ENCODE data around the gene KIAA1755. TPM values are rescaled to one million over a fixed set of nuclear protein-coding genes. Genes with fewer than 3 reads are reported as not detected.

KIAA1755 gene
- polyA plus RNA-seq, 12 donors = 7.1 to 15.1 (median 9.4) TPM; not detected in 1

- no peak for DNase-seq
These were observed 17.5 kb downstream of the KIAA1755 start for GRCh38 chr20:38242848-38243708.

GRCh38 chr20:38241201-38241600 is 19.3 kb downstream of the KIAA1755 start:
- DNase-seq = no peak

GRCh38 chr20:38239441-38239840 is 21.1 kb downstream of the KIAA1755 start:
- no peak for DNase-seq

- DNase-seq = no peak
These were observed 21.7 kb downstream of the KIAA1755 start for GRCh38 chr20:38238829-38239228.

- DNase-seq = no peak
These were observed 23.2 kb downstream of the KIAA1755 start for GRCh38 chr20:38237381-38237780.

GRCh38 chr20:38231531-38232121 is 28.9 kb downstream of the KIAA1755 start:
- no peak for DNase-seq

GRCh38 chr20:38230957-38231526 is 29.5 kb downstream of the KIAA1755 start:
- no peak for DNase-seq

- DNase-seq = no peak
These were observed 30.3 kb downstream of the KIAA1755 start for GRCh38 chr20:38230253-38230551.

GRCh38 chr20:38229376-38230252 is 30.9 kb downstream of the KIAA1755 start:
- DNase-seq = no peak

- no peak for DNase-seq
These were observed 32.1 kb downstream of the KIAA1755 start for GRCh38 chr20:38228436-38228835.

GRCh38 chr20:38227420-38228360 is 32.8 kb downstream of the KIAA1755 start:
- no peak for DNase-seq

- DNase-seq = no peak
These were observed 34.0 kb downstream of the KIAA1755 start for GRCh38 chr20:38226553-38226952.

GRCh38 chr20:38225900-38226263 is 34.7 kb downstream of the KIAA1755 start:
- DNase-seq = no peak

- no peak for DNase-seq
These were observed 35.2 kb downstream of the KIAA1755 start for GRCh38 chr20:38225240-38225899.

GRCh38 chr20:38224531-38224930 is 36.0 kb downstream of the KIAA1755 start:
- DNase-seq = no peak

GRCh38 chr20:38223743-38224100 is 36.8 kb downstream of the KIAA1755 start:
- no peak for DNase-seq

- no peak for DNase-seq
These were observed 37.4 kb downstream of the KIAA1755 start for GRCh38 chr20:38222923-38223742.

GRCh38 chr20:38222231-38222922 is 38.2 kb downstream of the KIAA1755 start:
- no peak for DNase-seq

- peak; percentile 68 for DNase-seq
These were observed 39.4 kb downstream of the KIAA1755 start for GRCh38 chr20:38221119-38221589.

Measured in muscle of arm (tissue), 12 donors.